ENCODE data around the gene MAN1C1. TPM values are rescaled to one million over a fixed set of nuclear protein-coding genes. Genes with fewer than 3 reads are reported as not detected.

The MAN1C1 gene
- total and polyA plus RNA-seq, 2 donors from 2014 or later: 31.7 to 65.5 TPM

DNA sequence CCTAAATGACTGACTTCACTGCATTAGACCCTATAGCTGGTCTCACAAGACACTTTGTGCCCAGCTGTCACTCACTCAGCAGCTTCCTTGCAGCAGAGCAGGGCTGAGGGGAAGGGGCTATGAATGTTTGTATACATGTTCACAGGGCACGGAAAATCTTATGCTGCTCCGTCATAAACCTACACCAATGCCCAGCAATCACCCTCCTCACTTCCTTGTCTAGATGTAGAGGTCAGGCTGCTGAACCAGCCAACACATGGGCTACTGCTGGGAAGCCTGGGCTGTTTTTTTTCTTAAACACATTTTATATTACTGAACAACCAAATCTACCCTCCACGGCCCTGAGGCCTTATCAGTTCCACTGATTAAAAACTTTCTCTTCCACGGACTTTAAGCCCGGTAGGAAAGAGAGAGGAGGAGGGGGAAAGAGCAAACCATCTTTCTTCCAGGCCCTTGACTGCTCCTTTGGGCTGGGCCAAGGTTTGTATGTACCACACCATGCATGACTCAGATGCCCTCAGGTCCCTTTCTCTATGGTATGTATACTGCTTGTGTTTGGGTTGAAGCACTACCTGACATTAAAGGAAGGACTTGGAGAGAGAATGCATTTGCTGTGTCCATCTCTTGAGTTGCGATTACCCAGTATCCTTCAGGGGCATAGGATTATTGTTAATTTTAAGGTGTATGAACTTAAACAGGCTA lies 215.9 kb downstream of the MAN1C1 start:
- Histone ChIP-seq H3K4me3 (ENCODE audit: low read length in 3 of 3) (no peak overlapping the region), H3K36me3 (ENCODE audit: control insufficient read depth in 2 of 3, insufficient read depth in 3 of 3, low read length in 3 of 3) (peaks cover 9 to 58% (median 48%) of the 10 kb centered on the region in 3 donors), H3K27me3 (ENCODE audit: control insufficient read depth, insufficient read depth, low read length) (no peaks in the 10 kb centered on the region), H3K9me3 (ENCODE audit: control insufficient read depth in 2 of 3, insufficient read depth in 1 of 3, low read length in 3 of 3) (no peaks in the 10 kb centered on the region), H3K27ac (ENCODE audit: low read depth in 2 of 2, low read length in 2 of 2) (no peak overlapping the region), H3K9ac (ENCODE audit: low read length in 3 of 3) (no peak overlapping the region), H3K4me1 (ENCODE audit: control insufficient read depth in 2 of 3, insufficient read depth in 2 of 3, low read depth in 1 of 3, low read length in 3 of 3) (peaks cover 0 to 7% (median 0%) of the 10 kb centered on the region in 3 donors)
- FAIRE-seq: no peak
- TF ChIP-seq, protein P1, sequence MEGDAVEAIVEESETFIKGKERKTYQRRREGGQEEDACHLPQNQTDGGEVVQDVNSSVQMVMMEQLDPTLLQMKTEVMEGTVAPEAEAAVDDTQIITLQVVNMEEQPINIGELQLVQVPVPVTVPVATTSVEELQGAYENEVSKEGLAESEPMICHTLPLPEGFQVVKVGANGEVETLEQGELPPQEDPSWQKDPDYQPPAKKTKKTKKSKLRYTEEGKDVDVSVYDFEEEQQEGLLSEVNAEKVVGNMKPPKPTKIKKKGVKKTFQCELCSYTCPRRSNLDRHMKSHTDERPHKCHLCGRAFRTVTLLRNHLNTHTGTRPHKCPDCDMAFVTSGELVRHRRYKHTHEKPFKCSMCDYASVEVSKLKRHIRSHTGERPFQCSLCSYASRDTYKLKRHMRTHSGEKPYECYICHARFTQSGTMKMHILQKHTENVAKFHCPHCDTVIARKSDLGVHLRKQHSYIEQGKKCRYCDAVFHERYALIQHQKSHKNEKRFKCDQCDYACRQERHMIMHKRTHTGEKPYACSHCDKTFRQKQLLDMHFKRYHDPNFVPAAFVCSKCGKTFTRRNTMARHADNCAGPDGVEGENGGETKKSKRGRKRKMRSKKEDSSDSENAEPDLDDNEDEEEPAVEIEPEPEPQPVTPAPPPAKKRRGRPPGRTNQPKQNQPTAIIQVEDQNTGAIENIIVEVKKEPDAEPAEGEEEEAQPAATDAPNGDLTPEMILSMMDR (IDR thresholded peaks at IDR 0.05; ENCODE audit: borderline replicate concordance, extremely low read depth, insufficient read depth): no peak
- intact Hi-C loops (cut with DNase I): no loop called here
- no peak for DNase-seq

DNA sequence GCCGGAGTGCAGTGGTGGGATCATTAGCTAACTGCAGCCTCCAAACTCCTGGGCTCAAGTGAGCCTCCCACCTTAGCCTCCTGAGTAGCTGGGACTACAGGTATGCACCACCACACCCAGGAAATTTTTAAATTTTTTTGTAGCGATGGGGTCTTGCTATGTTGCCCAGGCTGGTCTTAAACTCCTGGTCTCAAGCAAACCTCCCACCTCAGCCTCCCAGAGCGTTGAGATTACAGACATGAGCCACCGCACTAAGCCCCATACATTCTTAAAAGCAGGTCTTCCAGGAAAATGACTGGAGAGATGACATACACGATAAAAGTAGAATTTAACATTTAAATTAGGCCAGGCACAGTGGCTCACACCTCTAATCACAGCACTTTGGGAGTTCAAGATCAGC lies 216.6 kb downstream of the MAN1C1 start:
- Histone ChIP-seq H3K9ac (ENCODE audit: low read length in 3 of 3) (no peak overlapping the region), H3K36me3 (ENCODE audit: control insufficient read depth in 2 of 3, insufficient read depth in 3 of 3, low read length in 3 of 3) (peaks cover 9 to 53% (median 46%) of the 10 kb centered on the region in 3 donors), H3K27ac (ENCODE audit: low read depth in 2 of 2, low read length in 2 of 2) (no peak overlapping the region), H3K4me1 (ENCODE audit: control insufficient read depth in 2 of 3, insufficient read depth in 2 of 3, low read depth in 1 of 3, low read length in 3 of 3) (peaks cover 0 to 7% (median 0%) of the 10 kb centered on the region in 3 donors), H3K27me3 (ENCODE audit: control insufficient read depth, insufficient read depth, low read length) (no peaks in the 10 kb centered on the region), H3K4me3 (ENCODE audit: low read length in 3 of 3) (no peak overlapping the region), H3K9me3 (ENCODE audit: control insufficient read depth in 2 of 3, insufficient read depth in 1 of 3, low read length in 3 of 3) (no peaks in the 10 kb centered on the region)
- TF ChIP-seq, protein P1 (IDR thresholded peaks at IDR 0.05; ENCODE audit: borderline replicate concordance, extremely low read depth, insufficient read depth): no peak
- intact Hi-C loops (cut with DNase I): no loop called here
- FAIRE-seq (no peak), DNase-seq (no peak)

Other genes starting within 250 kb of the MAN1C1 start
- 0.44 TPM for gene RHCE, start 196.0 kb upstream of the MAN1C1 start, total RNA-seq
- gene RHCE, start 196.0 kb upstream of the MAN1C1 start, polyA plus RNA-seq (ENCODE audit: insufficient read depth, low read depth, low replicate concordance): 1.3 TPM
- 19.3 TPM for gene MACO1, start 185.9 kb upstream of the MAN1C1 start, total RNA-seq
- gene MACO1, start 185.9 kb upstream of the MAN1C1 start, polyA plus RNA-seq (ENCODE audit: insufficient read depth, low read depth, low replicate concordance): 12.1 TPM
- gene LDLRAP1, start 73.2 kb upstream of the MAN1C1 start, total RNA-seq: 26.2 TPM
- gene LDLRAP1, start 73.2 kb upstream of the MAN1C1 start, polyA plus RNA-seq (ENCODE audit: insufficient read depth, low read depth, low replicate concordance): 14.4 TPM
- 116 TPM for gene SELENON, start 183.4 kb downstream of the MAN1C1 start, total RNA-seq
- 69.3 TPM for gene SELENON, start 183.4 kb downstream of the MAN1C1 start, polyA plus RNA-seq (ENCODE audit: insufficient read depth, low read depth, low replicate concordance)
- gene MTFR1L, start 203.2 kb downstream of the MAN1C1 start, total RNA-seq: 66.6 TPM
- gene MTFR1L, start 203.2 kb downstream of the MAN1C1 start, polyA plus RNA-seq (ENCODE audit: insufficient read depth, low read depth, low replicate concordance): 108 TPM
- 0.38 TPM for gene AUNIP, start 242.7 kb downstream of the MAN1C1 start, total RNA-seq
- not detected for gene AUNIP, start 242.7 kb downstream of the MAN1C1 start, polyA plus RNA-seq (ENCODE audit: insufficient read depth, low read depth, low replicate concordance)

Measured in kidney (tissue), 14 donors.